Measurements from ENCODE around the gene DENND6B. TPM values are rescaled to one million over a fixed set of nuclear protein-coding genes. Genes with fewer than 3 reads are reported as not detected.
A peak's percentile ranks its signal among the peaks of the same experiment; 100 is the strongest.

Gene DENND6B
- total RNA-seq, 1 donor from 2014 or later, result 1.4 TPM

GRCh38 chr22:50309601-50309991 is 17.2 kb downstream of the DENND6B start:
- peak overlapping the region; percentile 86 to 96 for H3K27ac ChIP-seq
- H3K9me3 ChIP-seq, result no peaks in the 10 kb centered on the region
- no peaks in the 10 kb centered on the region for H3K27me3 ChIP-seq
- peaks cover 18 to 20% of the 10 kb centered on the region in 2 donors for H3K4me1 ChIP-seq
- no peak for TF ChIP-seq CTCF (IDR thresholded peaks at IDR 0.05)
- no peaks in the 10 kb centered on the region for H3K36me3 ChIP-seq
- intact Hi-C loops (cut with DNase I), result loop anchor here (2.0 to 10.0 kb wide), 2 partner anchors 33 to 375 kb away; partner anchors contain the start of gene PPP6R2
- H3K4me3 ChIP-seq, result no peak overlapping the region
- no peak for DNase-seq (ENCODE audit: low spot score in 2 of 2)

GRCh38 chr22:50308986-50309600 is 17.7 kb downstream of the DENND6B start:
- H3K27ac ChIP-seq, result peak overlapping the region; percentile 86 to 96
- no peak for TF ChIP-seq CTCF (IDR thresholded peaks at IDR 0.05)
- DNase-seq (ENCODE audit: low spot score in 2 of 2), result no peak
- no peaks in the 10 kb centered on the region for H3K36me3 ChIP-seq
- H3K4me3 ChIP-seq, result no peak overlapping the region
- intact Hi-C loops (cut with DNase I), result loop anchor here (2.0 to 10.0 kb wide), 2 partner anchors 34 to 374 kb away; partner anchors contain the start of gene PPP6R2
- no peaks in the 10 kb centered on the region for H3K9me3 ChIP-seq
- H3K4me1 ChIP-seq, result peaks cover 23 to 25% of the 10 kb centered on the region in 2 donors
- no peaks in the 10 kb centered on the region for H3K27me3 ChIP-seq

- Histone ChIP-seq H3K4me1 (peaks cover 28 to 31% of the 10 kb centered on the region in 2 donors), H3K36me3 (no peaks in the 10 kb centered on the region), H3K4me3 (peak overlapping the region in 1 of 2 donors; percentile 12), H3K27me3 (no peaks in the 10 kb centered on the region), H3K27ac (peak overlapping the region; percentile 86 to 96), H3K9me3 (no peaks in the 10 kb centered on the region)
- TF ChIP-seq CTCF (IDR thresholded peaks at IDR 0.05), result no peak
- intact Hi-C loops (cut with DNase I), result loop anchor here (2.0 to 10.0 kb wide), 2 partner anchors 34 to 374 kb away; partner anchors contain the start of gene PPP6R2
- peak; percentile 54 to 89 for DNase-seq (ENCODE audit: low spot score in 2 of 2)
These were observed 18.2 kb downstream of the DENND6B start for GRCh38 chr22:50308597-50308935.

- Histone ChIP-seq H3K4me3 (peak overlapping the region in 1 of 2 donors; percentile 12), H3K27ac (peak overlapping the region; percentile 86 to 96), H3K36me3 (no peaks in the 10 kb centered on the region), H3K9me3 (no peaks in the 10 kb centered on the region), H3K4me1 (peaks cover 34 to 36% of the 10 kb centered on the region in 2 donors), H3K27me3 (no peaks in the 10 kb centered on the region)
- intact Hi-C loops (cut with DNase I), result loop anchor here (1.0 to 10.0 kb wide), 4 partner anchors 19 to 373 kb away; partner anchors contain the start of genes DENND6B and PPP6R2
- no peak for TF ChIP-seq CTCF (IDR thresholded peaks at IDR 0.05)
- DNase-seq (ENCODE audit: low spot score in 2 of 2), result no peak
These were observed 18.8 kb downstream of the DENND6B start for GRCh38 chr22:50307890-50308596.

GRCh38 chr22:50306753-50307749 is 19.8 kb downstream of the DENND6B start, which contains the start of gene PLXNB2:
PLXNB2 (minus strand) TSS chr22:50307646; CDS start chr22:50290584, 17,062 bp downstream.
- peak in 1 of 2 donors; percentile 90 for DNase-seq (ENCODE audit: low spot score in 2 of 2)
- Histone ChIP-seq H3K4me3 (peak within 1 kb of the TSS; percentile 71 to 95), H3K4me1 (peaks cover 44 to 46% of the 10 kb centered on the region in 2 donors), H3K9me3 (no peaks in the 10 kb centered on the region), H3K36me3 (no peaks in the 10 kb centered on the region), H3K27ac (peak within 1 kb of the TSS; percentile 86 to 96), H3K27me3 (no peaks in the 10 kb centered on the region)
- no peak for TF ChIP-seq CTCF (IDR thresholded peaks at IDR 0.05)
- intact Hi-C loops (cut with DNase I), result loop anchor here (1.0 to 10.0 kb wide), 3 partner anchors 20 to 372 kb away; partner anchors contain the start of gene DENND6B

All from ascending aorta (tissue), 2 donors.